Fibroblast of lung (primary cell): Measurements from ENCODE around the gene OBSCN. TPM values are rescaled to one million over a fixed set of nuclear protein-coding genes. Genes with fewer than 3 reads are reported as not detected.

Experiments
- DNase-seq, 2 donors: peaks; one replicate each; pipeline versions ENCODE4 v3.0.0 to v3.0.0-alpha.2; 2010; ENCODE audit warnings: low read depth in 2 of 2
- H2AFZ ChIP-seq: 2 replicates; pipeline ENCODE4 v1.5.1; 2012; ENCODE audit warnings: low read length, control low read depth, inconsistent platforms
- H3K27ac ChIP-seq: 2 replicates; pipeline ENCODE4 v1.5.1; 2011; ENCODE audit warnings: low read length, control low read depth; ENCODE audit not compliant: insufficient read depth
- H3K27me3 ChIP-seq: 2 replicates; pipeline ENCODE4 v1.5.1; 2011; ENCODE audit warnings: mild to moderate bottlenecking, low read length; ENCODE audit not compliant: control insufficient read depth, insufficient read depth
- H3K36me3 ChIP-seq: 2 replicates; pipeline ENCODE4 v1.5.1; 2011; ENCODE audit warnings: low read length; ENCODE audit not compliant: control insufficient read depth, insufficient read depth
- H3K4me1 ChIP-seq: 2 replicates; pipeline ENCODE4 v1.5.1; 2011; ENCODE audit warnings: low read length; ENCODE audit not compliant: control insufficient read depth, insufficient read depth; ENCODE audit errors: extremely low read depth
- H3K4me2 ChIP-seq: 2 replicates; pipeline ENCODE4 v1.5.1; 2011; ENCODE audit warnings: low read length, control low read depth; ENCODE audit not compliant: insufficient read depth; ENCODE audit errors: extremely low read depth
- H3K4me3 ChIP-seq, 4 experiments: fragments of 200-600 bp in 1 of 4; sonication (generic) in 1 of 4; replicated peaks in 1 of 4; 2 replicates each; pipeline ENCODE4 v1.5.1; 2011 to 2016; ENCODE audit warnings: low read length in 4 of 4, low read depth in 3 of 4, mild to moderate bottlenecking in 3 of 4, control low read depth in 2 of 4, inconsistent platforms in 1 of 4, mixed read lengths in 1 of 4; ENCODE audit not compliant: insufficient read depth in 1 of 4; ENCODE audit errors: control extremely low read depth in 1 of 4
- H3K79me2 ChIP-seq: 2 replicates; pipeline ENCODE4 v1.5.1; 2012; ENCODE audit warnings: mild to moderate bottlenecking, low read length, inconsistent platforms; ENCODE audit not compliant: control insufficient read depth, insufficient read depth
- H3K9ac ChIP-seq: 2 replicates; pipeline ENCODE4 v1.5.1; 2011; ENCODE audit warnings: mild to moderate bottlenecking, low read length, control low read depth; ENCODE audit not compliant: insufficient read depth
- H3K9me3 ChIP-seq: 2 replicates; pipeline ENCODE4 v1.5.1; 2012; ENCODE audit warnings: low read depth, low read length; ENCODE audit not compliant: control insufficient read depth, insufficient read depth
- H4K20me1 ChIP-seq: 2 replicates; pipeline ENCODE4 v1.5.1; 2011; ENCODE audit warnings: low read length; ENCODE audit not compliant: control insufficient read depth, insufficient read depth; ENCODE audit errors: extremely low read depth
- CTCF ChIP-seq, 2 donors: IDR thresholded peaks in 1 of 2; conservative IDR thresholded peaks in 1 of 2; 1 replicate in 1 of 2; 2 replicates in 1 of 2; pipeline ENCODE4 v1.5.1; 2011 to 2012; ENCODE audit warnings: low read length in 2 of 2, control low read depth in 1 of 2, inconsistent platforms in 1 of 2, low read depth in 1 of 2, mild to moderate bottlenecking in 1 of 2
- EZH2 ChIP-seq: IDR thresholded peaks from 2 replicates; pipeline ENCODE4 v1.5.1; 2012; ENCODE audit warnings: low read length, control low read depth, mild to moderate bottlenecking; ENCODE audit errors: missing control alignments
- polyA plus RNA-seq, 2 donors: library from polyadenylated mRNA; depleted of rRNA in 1 of 2; stranded (reverse) in 1 of 2; unstranded in 1 of 2; fragments of >200 nt; gene quantifications; 2 replicates each; pipeline ENCODE4 v1.2.1, GENCODE V29; 2011 to 2012; ENCODE audit warnings: missing spikeins in 1 of 2
- total RNA-seq: library from RNA; depleted of rRNA; stranded (reverse); fragments of >200 nt; gene quantifications from 2 replicates; pipeline ENCODE4 v1.2.1, GENCODE V29; 2014

OBSCN gene
- total and polyA plus RNA-seq, 2 donors (not counting 1 experiment from before 2014, with no cell fraction given): 0.87 to 16.8 TPM

GRCh38 chr1:228399531-228400236, 191.8 kb downstream of the OBSCN start:
- no peak for DNase-seq
- Histone ChIP-seq H3K4me2 (no peak overlapping the region), H3K9me3 (no peaks in the 10 kb centered on the region), H3K9ac (no peak overlapping the region), H3K27ac (no peak overlapping the region), H2AFZ (no peak overlapping the region), H3K36me3 (peaks cover 19% of the 10 kb centered on the region), H3K4me3 (no peak overlapping the region), H3K27me3 (no peaks in the 10 kb centered on the region), H4K20me1 (no peaks in the 10 kb centered on the region), H3K4me1 (peaks cover 2% of the 10 kb centered on the region), H3K79me2 (peaks cover 38% of the 10 kb centered on the region)
- TF ChIP-seq EZH2: no peak
- no peak for TF ChIP-seq CTCF (conservative IDR thresholded peaks at IDR 0.05 in 1 of 2, IDR thresholded peaks at IDR 0.05 in 1 of 2; ENCODE audit: low read depth in 1 of 2, low read length in 2 of 2)

GRCh38 chr1:228400237-228400651, 192.4 kb downstream of the OBSCN start:
- peaks cover 5% of the 10 kb centered on the region for H3K4me1 ChIP-seq
- no peak overlapping the region for H2AFZ ChIP-seq
- no peak overlapping the region for H3K4me3 ChIP-seq
- peak overlapping the region; percentile 5 for H3K27ac ChIP-seq
- H3K9me3 ChIP-seq: no peaks in the 10 kb centered on the region
- no peak overlapping the region for H3K9ac ChIP-seq
- H3K4me2 ChIP-seq: no peak overlapping the region
- no peak for TF ChIP-seq CTCF (conservative IDR thresholded peaks at IDR 0.05 in 1 of 2, IDR thresholded peaks at IDR 0.05 in 1 of 2; ENCODE audit: low read depth in 1 of 2, low read length in 2 of 2)
- no peak for TF ChIP-seq EZH2
- no peaks in the 10 kb centered on the region for H3K27me3 ChIP-seq
- H4K20me1 ChIP-seq: no peaks in the 10 kb centered on the region
- no peak for DNase-seq
- peaks cover 44% of the 10 kb centered on the region for H3K79me2 ChIP-seq
- H3K36me3 ChIP-seq: peaks cover 16% of the 10 kb centered on the region

GRCh38 chr1:228400692-228401454, 193.0 kb downstream of the OBSCN start:
- H3K36me3 ChIP-seq: peaks cover 16% of the 10 kb centered on the region
- peaks cover 50% of the 10 kb centered on the region for H3K79me2 ChIP-seq
- no peak overlapping the region for H2AFZ ChIP-seq
- no peak overlapping the region for H3K9ac ChIP-seq
- H3K9me3 ChIP-seq: no peaks in the 10 kb centered on the region
- no peaks in the 10 kb centered on the region for H4K20me1 ChIP-seq
- no peak overlapping the region for H3K4me3 ChIP-seq
- no peak for DNase-seq
- no peak overlapping the region for H3K4me2 ChIP-seq
- H3K27ac ChIP-seq: peak overlapping the region; percentile 5
- H3K4me1 ChIP-seq: peaks cover 5% of the 10 kb centered on the region
- no peak for TF ChIP-seq CTCF (conservative IDR thresholded peaks at IDR 0.05 in 1 of 2, IDR thresholded peaks at IDR 0.05 in 1 of 2; ENCODE audit: low read depth in 1 of 2, low read length in 2 of 2)
- no peak for TF ChIP-seq EZH2
- no peaks in the 10 kb centered on the region for H3K27me3 ChIP-seq
